ENCODE results near the gene STRIP1. TPM values are rescaled to one million over a fixed set of nuclear protein-coding genes. Genes with fewer than 3 reads are reported as not detected.
A peak's percentile ranks its signal among the peaks of the same experiment; 100 is the strongest.

Gene STRIP1
- polyA plus RNA-seq, 1 of the 3 experiments (the other 2 are of a cell fraction) = 34.6 TPM

- TF ChIP-seq CHD2 (IDR thresholded peaks at IDR 0.05; ENCODE audit: low read length, partially characterized antibody) = no peak
- no peak for TF ChIP-seq FOXJ3 (CRISPR knock-in tag; IDR thresholded peaks at IDR 0.05)
- TF ChIP-seq REST (IDR thresholded peaks at IDR 0.05; ENCODE audit: low read depth, low read length) = no peak
- TF ChIP-seq EZH2phosphoT487 (IDR thresholded peaks at IDR 0.05; ENCODE audit: borderline replicate concordance, low read depth) = no peak
- no peak for TF ChIP-seq RXRA (IDR thresholded peaks at IDR 0.05; ENCODE audit: borderline replicate concordance, low read depth)
Observed at GRCh38 chr1:110011527-110012041, 22.8 kb upstream of the STRIP1 start (continued).

- ChIA-PET POLR2A (interaction anchor here (0.7 to 1.3 kb wide), 3 partner anchors 22 to 235 kb away, joined by 3 to 4 read pairs (median 4); partner anchors contain the start of genes AHCYL1 and STRIP1), CTCF (interaction anchor here (0.7 to 3.6 kb wide), 15 partner anchors 8 to 466 kb away, joined by 3 to 63 read pairs (median 6); partner anchors contain the start of gene AHCYL1)
- peak; percentile 54; the same call in 1 of the 2 replicates for TF ChIP-seq MXI1 (IDR thresholded peaks at IDR 0.05; ENCODE audit: low read depth, low read length)
- no peak for TF ChIP-seq USF2 (IDR thresholded peaks at IDR 0.05; ENCODE audit: borderline replicate concordance, low read depth, low read length)
- TF ChIP-seq REST (IDR thresholded peaks at IDR 0.05; ENCODE audit: low read depth, low read length) = no peak
- peak; percentile 61; the same call in 1 of the 2 replicates for TF ChIP-seq GATA2 (CRISPR knock-in tag; IDR thresholded peaks at IDR 0.05)
- TF ChIP-seq FOXJ3 (CRISPR knock-in tag; IDR thresholded peaks at IDR 0.05) = peak; percentile 74
- TF ChIP-seq RCOR1 (IDR thresholded peaks at IDR 0.05; ENCODE audit: low read length) = peak; percentile 40; the same call in 1 of the 2 replicates
- peak; percentile 56 for DNase-seq
- Histone ChIP-seq H3K27me3 (ENCODE audit: insufficient read depth) (no peaks in the 10 kb centered on the region), H3K4me1 (ENCODE audit: control insufficient read depth in 1 of 2, insufficient read depth in 2 of 2, low read depth in 1 of 2, low read length in 1 of 2) (peaks cover 0 to 19% of the 10 kb centered on the region in 2 experiments; a peak in 2 of 4 replicates), H3K36me3 (replicated peaks in 1 of 2; ENCODE audit: control insufficient read depth in 1 of 2, insufficient read depth in 2 of 2, low read length in 1 of 2) (peaks cover 65 to 80% of the 10 kb centered on the region in 2 experiments), H4K20me1 (ENCODE audit: insufficient read depth) (peaks cover under 1% of the 10 kb centered on the region; the same call in 1 of the 2 replicates), H2AFZ (ENCODE audit: low read depth) (no peak overlapping the region), H3K27ac (ENCODE audit: low read depth in 2 of 2, low read length in 1 of 2) (peak overlapping the region in 1 of 2 experiments; percentile 92; a peak in 2 of 4 replicates), H3K9me2 (no peaks in the 10 kb centered on the region), H3K79me2 (ENCODE audit: insufficient read depth) (peaks cover 18% of the 10 kb centered on the region), H3K4me3 (ENCODE audit: low read depth in 2 of 2, low read length in 1 of 2) (no peak overlapping the region), H3K9ac (no peak overlapping the region), H3F3A (replicated peaks; ENCODE audit: insufficient read depth) (peaks cover 4% of the 10 kb centered on the region), H3K4me2 (no peak overlapping the region), H3K9me3 (no peaks in the 10 kb centered on the region)
- WGBS (ENCODE audit: low lambda C conversion rate) = 64% methylated on average over 6 of the region's 6 CpGs
Observed at GRCh38 chr1:110012100-110012780, 22.2 kb upstream of the STRIP1 start.
